NCI-H187 treated with DMSO at 0.1 percent for 48 hours (cell line): ENCODE data around the gene CRYL1.

Experiments
- DNase-seq: peaks from one replicate; lab custom pipeline; 2025; lab: John Stamatoyannopoulos, UW

CRYL1 gene

GRCh38 chr13:20525601-20526544, at the start of gene CRYL1:
Gene CRYL1 (minus strand): TSS chr13:20525857. CDS start chr13:20525794, 63 bp downstream.
- no peak for DNase-seq

- DNase-seq: no peak
Measured at GRCh38 chr13:20573636-20574035, 48.0 kb upstream of the CRYL1 start.

- no peak for DNase-seq
Measured at GRCh38 chr13:20573186-20573585, 47.5 kb upstream of the CRYL1 start.

- no peak for DNase-seq
Measured at GRCh38 chr13:20571676-20572075, 46.0 kb upstream of the CRYL1 start.

- no peak for DNase-seq
Measured at GRCh38 chr13:20570517-20570916, 44.9 kb upstream of the CRYL1 start.

GRCh38 chr13:20567881-20568528, 42.3 kb upstream of the CRYL1 start:
- no peak for DNase-seq

GRCh38 chr13:20566898-20567874, 41.5 kb upstream of the CRYL1 start, which contains the start of gene IFT88:
Gene IFT88 (plus strand): TSS chr13:20567157. CDS start chr13:20574386, 7,229 bp downstream.
- peak; percentile 16 for DNase-seq

GRCh38 chr13:20566468-20566897, 40.8 kb upstream of the CRYL1 start:
- DNase-seq: no peak

GRCh38 chr13:20565115-20565736, 39.6 kb upstream of the CRYL1 start:
- no peak for DNase-seq

GRCh38 chr13:20561741-20562140, 36.1 kb upstream of the CRYL1 start:
- DNase-seq: no peak

GRCh38 chr13:20559659-20560356, 34.2 kb upstream of the CRYL1 start:
- DNase-seq: no peak

GRCh38 chr13:20558982-20559381, 33.3 kb upstream of the CRYL1 start:
- no peak for DNase-seq

- DNase-seq: no peak
Measured at GRCh38 chr13:20553311-20553710, 27.7 kb upstream of the CRYL1 start.

- DNase-seq: no peak
Measured at GRCh38 chr13:20550799-20551198, 25.1 kb upstream of the CRYL1 start.

GRCh38 chr13:20547479-20547908, 21.8 kb upstream of the CRYL1 start:
- DNase-seq: no peak

GRCh38 chr13:20546556-20546955, 20.9 kb upstream of the CRYL1 start:
- no peak for DNase-seq

GRCh38 chr13:20544201-20544923, 18.7 kb upstream of the CRYL1 start:
- no peak for DNase-seq

- no peak for DNase-seq
Measured at GRCh38 chr13:20536992-20537391, 11.3 kb upstream of the CRYL1 start.

GRCh38 chr13:20534038-20534608, 8.5 kb upstream of the CRYL1 start:
- no peak for DNase-seq

GRCh38 chr13:20528452-20528851, 2.8 kb upstream of the CRYL1 start:
- DNase-seq: no peak
